H1 (cell line): Measurements from ENCODE around the gene HS6ST1. TPM values are rescaled to one million over a fixed set of nuclear protein-coding genes. Genes with fewer than 3 reads are reported as not detected.

ENCODE experiments used
- ASH2L ChIP-seq: fragments of 200-600, 300-600 bp; sonication (generic); IDR thresholded peaks from one replicate; pipeline ENCODE4 v1.7.1; 2017; ENCODE audit warnings: low read length
- CBX5 ChIP-seq: fragments of 300-800, 300-1000 bp; sonication (generic); IDR thresholded peaks from 2 replicates; pipeline ENCODE4 v1.7.1; 2016; ENCODE audit warnings: antibody characterized with exemption, low read length, low read depth
- CEBPB ChIP-seq: IDR thresholded peaks from 2 replicates; pipeline ENCODE4 v1.6.1; 2012; ENCODE audit warnings: low read depth, low read length
- CREB1 ChIP-seq: IDR thresholded peaks from 2 replicates; pipeline ENCODE4 v1.6.1; 2012; ENCODE audit warnings: inconsistent platforms
- GTF2F1 ChIP-seq: IDR thresholded peaks from 2 replicates; pipeline ENCODE4 v1.6.1; 2012; ENCODE audit warnings: low read depth, low read length, improper control_type of control experiment, borderline replicate concordance
- JUND ChIP-seq: IDR thresholded peaks from 2 replicates; pipeline ENCODE4 v1.6.1; 2011; ENCODE audit warnings: mild to moderate bottlenecking, improper control_type of control experiment, low read length
- RNF2 ChIP-seq: fragments of 200-900, 300-1000 bp; sonication (generic); IDR thresholded peaks from 2 replicates; pipeline ENCODE4 v1.7.1; 2016; ENCODE audit warnings: borderline replicate concordance, low read depth, mild to moderate bottlenecking, antibody characterized with exemption, low read length; ENCODE audit not compliant: poor library complexity, severe bottlenecking; ENCODE audit errors: missing control alignments
- ZNF274 ChIP-seq: IDR thresholded peaks from 2 replicates; pipeline ENCODE4 v1.7.0; 2012; ENCODE audit warnings: low read length, borderline replicate concordance; ENCODE audit errors: extremely low read depth
- polyA plus RNA-seq, 7 experiments: library from polyadenylated mRNA; depleted of rRNA in 3 of 7; stranded (reverse) in 5 of 7; unstranded in 2 of 7; fragments of >200 nt in 5 of 7; fragments of 200-250 nt in 2 of 7; gene quantifications; 1 replicate in 5 of 7; 2 replicates in 1 of 7; 4 replicates in 1 of 7; pipeline versions ENCODE4 v1.2.1 to v1.2.3, GENCODE V29; 2011 to 2013; ENCODE audit warnings: missing spikeins in 2 of 7, mixed read lengths in 2 of 7
- total RNA-seq: library from RNA; stranded (reverse); fragmentation: NEBNext Ultra II Directional; extraction: Animal tissue kit (Norgen Biotek cat#: 25700); gene quantifications from 2 replicates; pipeline ENCODE4 v1.2.1, GENCODE V29; 2021

HS6ST1 gene
- total and polyA plus RNA-seq, 2 of the 8 experiments (the other 6 are each of a cell fraction or from before 2014, with no cell fraction given) = 37.4 to 74.6 TPM

- no peak for TF ChIP-seq CEBPB
- no peak for TF ChIP-seq CBX5
- TF ChIP-seq ASH2L = no peak
- no peak for TF ChIP-seq JUND
- no peak for TF ChIP-seq CREB1
- no peak for TF ChIP-seq ZNF274
- TF ChIP-seq RNF2 = no peak
- TF ChIP-seq GTF2F1 = no peak
Measured at GRCh38 chr2:128299628-128300027, 19.0 kb downstream of the HS6ST1 start (continued).
